AG10803 (cell line): ENCODE data around the gene GCHFR.

Experiments used
- DNase-seq: peaks from one replicate; pipeline ENCODE4 v3.0.0; 2010; ENCODE audit warnings: low read depth
- H3K4me3 ChIP-seq: 2 replicates; pipeline ENCODE4 v1.5.1; 2011; ENCODE audit warnings: mild to moderate bottlenecking, low read length, control low read depth
- TF ChIP-seq, protein P1 (sequence below): conservative IDR thresholded peaks from 2 replicates; pipeline ENCODE4 v1.5.1; 2011; ENCODE audit warnings: mild to moderate bottlenecking, low read length, control low read depth, inconsistent platforms

The GCHFR gene

DNA sequence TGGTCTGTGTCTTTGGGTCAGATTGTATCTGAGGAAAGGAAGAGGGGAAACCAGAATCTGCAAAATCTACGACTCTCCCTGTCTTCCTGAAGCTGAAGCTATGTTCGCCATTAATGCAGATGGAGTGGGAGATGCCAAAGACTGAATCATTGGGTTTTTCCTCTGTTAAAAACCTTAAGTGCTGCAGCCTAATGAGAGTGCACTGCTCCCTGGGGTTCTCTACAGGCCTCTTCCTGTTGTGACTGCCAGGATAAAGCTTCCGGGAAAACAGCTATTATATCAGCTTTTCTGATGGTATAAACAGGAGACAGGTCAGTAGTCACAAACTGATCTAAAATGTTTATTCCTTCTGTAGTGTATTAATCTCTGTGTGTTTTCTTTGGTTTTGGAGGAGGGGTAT lies 32.8 kb upstream of the GCHFR start:
- TF ChIP-seq, protein P1, sequence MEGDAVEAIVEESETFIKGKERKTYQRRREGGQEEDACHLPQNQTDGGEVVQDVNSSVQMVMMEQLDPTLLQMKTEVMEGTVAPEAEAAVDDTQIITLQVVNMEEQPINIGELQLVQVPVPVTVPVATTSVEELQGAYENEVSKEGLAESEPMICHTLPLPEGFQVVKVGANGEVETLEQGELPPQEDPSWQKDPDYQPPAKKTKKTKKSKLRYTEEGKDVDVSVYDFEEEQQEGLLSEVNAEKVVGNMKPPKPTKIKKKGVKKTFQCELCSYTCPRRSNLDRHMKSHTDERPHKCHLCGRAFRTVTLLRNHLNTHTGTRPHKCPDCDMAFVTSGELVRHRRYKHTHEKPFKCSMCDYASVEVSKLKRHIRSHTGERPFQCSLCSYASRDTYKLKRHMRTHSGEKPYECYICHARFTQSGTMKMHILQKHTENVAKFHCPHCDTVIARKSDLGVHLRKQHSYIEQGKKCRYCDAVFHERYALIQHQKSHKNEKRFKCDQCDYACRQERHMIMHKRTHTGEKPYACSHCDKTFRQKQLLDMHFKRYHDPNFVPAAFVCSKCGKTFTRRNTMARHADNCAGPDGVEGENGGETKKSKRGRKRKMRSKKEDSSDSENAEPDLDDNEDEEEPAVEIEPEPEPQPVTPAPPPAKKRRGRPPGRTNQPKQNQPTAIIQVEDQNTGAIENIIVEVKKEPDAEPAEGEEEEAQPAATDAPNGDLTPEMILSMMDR: no peak
- no peak overlapping the region for H3K4me3 ChIP-seq
- DNase-seq: no peak

GRCh38 chr15:40736575-40736974 lies 27.3 kb upstream of the GCHFR start:
- H3K4me3 ChIP-seq: no peak overlapping the region
- TF ChIP-seq, protein P1: no peak
- DNase-seq: no peak

DNA sequence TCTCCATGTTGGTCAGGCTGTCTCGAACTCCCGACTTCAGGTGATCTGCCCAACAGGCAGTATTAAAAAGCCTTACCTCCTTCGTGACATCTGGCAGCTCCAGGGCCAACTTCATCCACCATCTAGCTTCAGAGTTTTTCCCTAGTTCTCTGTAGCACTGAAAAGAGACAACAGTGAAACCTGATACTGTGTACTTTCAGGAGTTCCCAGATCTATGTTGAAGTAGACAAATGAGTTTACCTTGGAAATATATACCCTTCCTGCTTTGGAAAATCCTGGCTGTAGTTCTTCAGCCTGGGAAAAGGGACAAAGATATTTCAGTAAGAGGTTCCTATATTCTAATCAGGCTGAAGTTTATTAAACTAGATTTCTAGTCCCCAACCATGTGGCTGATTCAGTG lies 26.8 kb upstream of the GCHFR start:
- H3K4me3 ChIP-seq: no peak overlapping the region
- TF ChIP-seq, protein P1: no peak
- DNase-seq: no peak

- no peak overlapping the region for H3K4me3 ChIP-seq
- DNase-seq: no peak
- TF ChIP-seq, protein P1: no peak
Observed at GRCh38 chr15:40739047-40739446, 24.8 kb upstream of the GCHFR start.

- TF ChIP-seq, protein P1: no peak
- no peak overlapping the region for H3K4me3 ChIP-seq
- DNase-seq: no peak
Observed at GRCh38 chr15:40739854-40740253, 24.0 kb upstream of the GCHFR start.

GRCh38 chr15:40743485-40743901 lies 20.4 kb upstream of the GCHFR start:
- TF ChIP-seq, protein P1: no peak
- no peak for DNase-seq
- H3K4me3 ChIP-seq: no peak overlapping the region

DNA sequence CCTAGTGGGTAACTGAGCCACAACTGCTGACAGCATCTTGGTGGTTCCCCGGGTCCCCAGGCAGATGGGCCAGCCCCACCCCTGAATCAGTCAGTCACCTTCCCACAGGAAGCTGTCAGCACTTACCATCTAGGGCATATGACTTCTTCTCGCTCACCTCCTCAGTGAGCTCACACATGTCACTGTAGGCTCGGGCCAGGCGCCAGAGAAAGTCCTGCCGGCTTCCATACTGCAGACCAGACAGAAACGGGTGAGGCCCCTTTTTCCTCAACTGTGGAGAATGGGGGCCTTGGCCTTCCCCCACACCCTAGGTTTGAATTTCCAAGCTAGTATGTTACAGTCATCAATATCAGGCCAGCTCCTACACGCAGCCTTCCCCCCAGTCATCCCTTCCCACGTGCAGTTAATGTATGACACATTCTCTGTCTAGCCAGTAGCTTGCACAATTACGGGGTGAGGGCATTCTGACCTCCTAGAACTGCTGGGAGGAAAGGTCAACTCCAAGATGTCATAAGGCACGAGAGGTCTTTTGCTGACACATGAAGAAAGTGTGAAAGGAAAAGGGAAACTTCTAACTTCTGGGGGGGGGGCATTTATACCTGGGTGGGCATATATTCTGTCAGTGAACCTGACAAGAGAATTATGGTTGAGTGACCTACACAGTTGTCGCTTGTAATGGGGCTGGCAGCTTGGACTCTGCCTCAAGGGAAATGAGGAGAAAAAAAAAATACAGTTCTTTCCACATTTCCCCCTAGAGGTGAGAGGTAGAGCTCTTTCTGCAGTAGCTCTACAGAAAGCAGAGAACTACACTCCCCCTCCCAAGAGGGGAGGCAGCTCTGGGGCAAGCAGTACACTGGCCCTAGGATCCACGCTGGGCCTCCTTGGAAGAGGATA lies 19.7 kb upstream of the GCHFR start:
- H3K4me3 ChIP-seq: no peak overlapping the region
- DNase-seq: peak; percentile 84
- TF ChIP-seq, protein P1: peak; percentile 33
